HG03095 (cell line): Measurements from ENCODE around the gene CDK17.

Experiments used
- ATAC-seq: cut with Tn5 transposase; IDR thresholded peaks from one replicate; pipeline ENCODE4 v1.9.1; 2021; ENCODE audit warnings: moderate library complexity; ENCODE audit not compliant: unreplicated experiment

CDK17 gene

DNA sequence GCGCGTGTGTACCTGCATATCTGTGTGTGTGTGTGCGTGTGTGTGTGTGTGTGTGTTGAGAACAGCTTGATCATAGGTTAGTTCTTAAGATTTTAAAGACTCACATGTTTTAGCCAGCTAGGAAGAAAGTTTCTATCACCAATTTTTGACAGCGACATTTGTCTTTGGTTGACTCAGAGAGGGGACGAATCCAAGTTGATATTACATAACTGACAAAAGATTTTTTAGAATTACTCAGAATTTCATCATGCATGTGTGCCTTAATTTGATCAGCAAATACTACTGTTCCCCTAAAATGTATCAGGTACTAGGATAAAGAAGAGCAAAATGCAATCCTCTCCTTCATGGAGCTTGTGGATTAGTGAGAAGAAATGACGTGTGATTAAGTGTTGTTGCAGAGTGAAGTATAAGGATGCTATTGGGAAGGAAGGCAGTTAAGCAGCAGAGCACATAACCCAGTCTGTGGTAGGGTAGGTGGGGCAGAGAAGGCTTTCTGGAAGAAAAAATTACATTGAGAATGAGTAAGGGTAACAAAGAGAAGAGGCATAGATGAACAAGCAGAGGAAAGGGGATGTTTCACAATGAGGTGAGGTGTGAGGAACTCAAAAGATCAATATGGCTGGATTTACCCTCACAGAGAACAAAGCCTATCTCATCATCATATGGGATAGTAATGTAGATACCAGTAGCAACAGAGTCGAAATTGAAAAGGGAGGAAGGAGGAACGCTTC is 128.6 kb downstream of the CDK17 start:
- ATAC-seq, result no peak

DNA sequence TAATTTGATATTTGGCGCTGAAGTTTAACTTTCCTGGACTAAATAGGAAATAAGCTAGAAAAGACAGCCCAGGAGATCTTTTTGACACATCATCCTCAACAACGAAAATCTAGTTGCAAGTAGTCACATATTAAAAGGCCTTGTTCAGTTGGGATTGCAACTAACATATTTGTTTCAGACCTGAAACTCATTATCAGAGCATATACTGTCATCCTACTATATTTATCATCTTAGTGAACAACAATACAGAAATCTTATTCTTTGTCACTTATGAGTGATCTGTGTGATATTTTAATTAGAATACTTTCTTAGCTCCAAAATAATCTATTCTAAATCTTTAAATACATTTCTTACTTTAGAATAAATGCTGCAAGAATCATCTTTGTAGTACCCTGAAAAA is 134.0 kb downstream of the CDK17 start:
- ATAC-seq, result no peak

DNA sequence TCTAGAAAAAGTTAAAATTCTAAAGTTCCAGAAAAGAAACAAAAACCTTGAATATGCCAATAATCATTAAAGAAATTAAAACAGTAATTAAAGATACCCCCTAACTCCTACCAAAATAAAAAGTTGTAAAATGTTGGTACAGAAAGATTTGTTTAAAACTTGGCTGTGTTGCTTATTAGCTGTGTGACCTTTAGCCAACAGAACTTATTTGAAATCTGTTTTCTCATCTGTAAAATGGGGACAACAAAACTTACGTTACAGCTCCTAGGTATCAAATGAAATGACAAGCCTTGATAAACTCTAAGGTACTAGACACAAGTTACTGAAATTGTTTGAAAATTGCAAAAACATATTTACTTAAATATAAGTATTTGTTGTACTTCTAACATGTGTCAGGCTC is 134.4 kb downstream of the CDK17 start:
- ATAC-seq, result no peak

DNA sequence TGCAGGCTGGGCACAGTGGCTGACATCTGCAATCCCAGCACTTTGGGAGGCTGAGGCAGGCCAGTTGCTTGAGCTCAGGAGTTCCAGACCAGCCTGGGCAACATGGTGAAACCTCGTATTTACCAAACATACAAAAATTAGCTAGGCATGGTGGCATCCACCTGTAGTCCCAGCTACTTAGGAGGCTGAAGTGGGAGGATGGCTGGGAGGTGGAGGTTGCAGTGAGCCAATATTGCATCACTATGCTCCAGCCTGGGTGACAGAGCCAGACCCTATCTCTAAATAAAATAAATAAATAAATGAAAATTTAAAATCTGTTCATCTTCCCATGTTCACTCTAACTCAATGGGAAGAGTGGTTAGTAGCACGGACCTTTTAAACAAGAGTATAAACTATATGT is 134.8 kb downstream of the CDK17 start:
- no peak for ATAC-seq

DNA sequence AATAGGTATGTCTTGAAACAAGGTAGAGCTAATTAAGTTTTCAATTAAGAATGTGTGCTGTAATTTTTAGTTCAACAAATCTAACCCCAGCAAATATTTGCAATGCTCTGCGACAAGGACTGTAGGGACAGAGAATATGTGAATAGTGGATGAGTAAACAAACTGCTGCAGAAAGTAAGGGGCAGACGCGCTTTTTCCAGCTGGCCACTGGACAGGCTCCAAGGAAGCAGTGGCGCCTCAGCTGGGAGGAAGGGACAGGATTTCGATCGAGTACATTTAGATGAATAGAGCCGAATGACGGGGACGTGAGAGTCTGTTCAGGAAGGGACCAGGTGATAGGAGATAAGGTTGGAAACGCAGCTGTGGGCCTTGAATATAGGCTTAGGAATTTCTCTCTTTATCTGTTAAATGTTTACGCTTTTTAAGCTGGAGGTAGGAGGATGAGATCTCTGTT is 136.8 kb downstream of the CDK17 start:
- ATAC-seq, result no peak

DNA sequence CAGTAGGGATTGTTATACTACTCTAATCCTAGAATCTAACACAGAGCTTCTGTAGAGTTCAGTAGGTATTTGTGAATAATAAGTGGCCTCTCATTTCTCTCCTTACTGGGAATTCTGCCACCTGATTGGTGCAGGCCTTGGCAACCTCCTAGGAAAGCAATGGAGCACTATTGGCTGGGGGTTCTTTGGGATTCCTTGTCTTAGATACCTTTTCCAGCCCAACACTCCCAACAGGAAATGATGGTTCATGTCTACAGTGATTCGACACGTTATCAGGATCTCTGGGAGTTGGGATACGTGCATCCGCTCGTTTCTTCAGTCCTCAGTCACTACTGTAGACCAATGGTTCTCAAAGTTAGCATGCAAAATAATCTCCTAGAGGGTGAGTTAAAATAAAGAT is 138.7 kb downstream of the CDK17 start:
- no peak for ATAC-seq

DNA sequence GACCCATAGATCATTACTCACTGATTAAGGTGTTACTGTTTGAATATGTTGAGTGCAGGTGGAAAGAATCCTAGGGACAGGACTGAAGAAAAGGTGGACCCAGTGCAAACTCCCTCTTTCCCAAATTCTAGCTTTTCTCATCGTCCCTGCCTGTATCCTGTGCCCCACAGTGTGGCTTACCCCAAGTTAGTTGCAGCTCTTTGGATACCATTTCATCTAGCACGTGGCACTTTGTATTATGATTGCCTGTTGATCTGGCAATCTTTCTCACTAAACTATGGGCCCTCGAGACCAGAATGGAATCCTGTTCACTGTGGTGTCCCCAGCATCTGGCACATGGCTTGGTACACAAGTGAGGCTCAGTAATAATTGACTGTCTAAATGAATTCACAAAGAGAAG is 139.6 kb downstream of the CDK17 start:
- ATAC-seq, result no peak

GRCh38 chr12:96260231-96260630 is 140.0 kb downstream of the CDK17 start:
- no peak for ATAC-seq

GRCh38 chr12:96258104-96258961 is 141.9 kb downstream of the CDK17 start:
- no peak for ATAC-seq

DNA sequence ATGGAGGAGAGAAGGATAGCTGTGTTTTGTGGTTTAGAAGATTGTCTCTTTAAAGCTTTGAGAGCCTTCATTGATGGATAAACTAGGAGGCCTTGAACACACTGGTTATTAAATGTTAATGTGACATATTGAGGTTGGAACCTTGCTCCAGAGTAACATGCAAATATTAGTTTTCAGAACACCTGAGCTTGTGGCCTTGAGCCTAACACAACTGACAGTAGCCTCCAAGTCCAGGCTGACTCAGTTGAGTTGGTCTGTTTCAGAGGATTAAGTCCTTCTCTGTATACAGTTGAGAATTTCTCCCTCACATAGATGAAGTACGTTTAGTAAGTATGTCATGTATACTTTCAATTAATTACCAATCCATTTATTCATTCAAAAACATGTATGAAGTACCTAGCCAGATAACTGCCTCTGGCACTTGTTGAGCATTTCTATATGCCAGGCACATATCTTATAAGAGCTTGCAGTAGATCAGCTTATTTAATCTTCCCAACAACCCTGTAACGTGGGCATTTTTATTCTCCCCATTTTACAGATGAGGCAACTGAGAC is 142.6 kb downstream of the CDK17 start:
- no peak for ATAC-seq

DNA sequence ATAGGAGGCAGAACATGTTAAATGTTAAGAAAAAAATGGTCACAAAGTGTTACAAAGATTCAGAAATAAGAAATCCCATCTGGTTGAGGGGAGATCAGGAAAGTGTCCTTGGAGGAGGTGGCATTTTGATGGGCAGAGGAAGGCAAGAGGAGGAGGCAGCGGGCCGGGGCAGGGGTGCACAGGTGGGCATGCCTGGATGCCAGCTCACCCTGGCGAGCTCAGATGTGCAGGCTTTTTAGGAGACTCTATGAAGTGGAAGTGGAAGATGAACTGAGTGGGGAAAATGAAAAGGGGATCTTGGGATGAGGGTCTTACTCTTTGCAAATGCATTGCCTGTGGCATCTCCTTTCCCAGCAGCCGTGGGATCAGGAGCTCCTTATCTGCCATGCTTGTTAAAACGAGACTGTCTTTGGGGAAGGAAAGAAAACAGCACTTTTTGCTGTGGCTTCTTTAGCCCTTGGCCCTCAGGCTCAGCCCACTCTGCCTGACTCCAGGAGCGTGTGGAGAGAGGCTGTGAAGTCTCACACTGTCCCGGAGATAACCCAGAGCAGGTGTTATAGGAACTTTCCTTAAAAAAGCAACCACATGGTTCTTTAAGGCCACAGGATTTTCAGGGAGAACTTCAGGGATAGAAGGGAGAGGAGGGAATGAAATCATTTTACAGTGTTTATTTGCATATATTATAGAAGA is 143.4 kb downstream of the CDK17 start:
- ATAC-seq, result no peak

DNA sequence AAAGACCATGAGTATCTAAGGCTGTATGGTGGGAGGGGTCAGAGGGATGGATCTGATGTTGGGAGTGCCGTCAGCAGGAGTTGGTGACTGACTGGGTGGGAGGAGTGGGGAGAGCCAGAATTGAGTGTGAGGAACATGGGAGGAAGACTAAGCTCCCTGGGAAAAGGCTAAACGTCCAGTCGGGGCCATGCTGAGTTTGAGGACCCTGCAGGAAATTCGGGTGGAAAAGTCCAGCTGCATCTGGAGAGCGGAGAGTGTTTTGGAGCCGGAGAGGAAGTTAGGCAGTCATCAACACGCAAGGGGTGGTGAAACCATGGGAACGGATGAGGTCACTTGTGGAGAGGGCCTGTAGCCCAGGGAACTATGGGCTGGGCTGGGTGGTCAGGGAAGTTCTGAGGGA is 145.2 kb downstream of the CDK17 start:
- no peak for ATAC-seq

GRCh38 chr12:96250119-96250685 is 150.0 kb downstream of the CDK17 start:
- ATAC-seq, result no peak

DNA sequence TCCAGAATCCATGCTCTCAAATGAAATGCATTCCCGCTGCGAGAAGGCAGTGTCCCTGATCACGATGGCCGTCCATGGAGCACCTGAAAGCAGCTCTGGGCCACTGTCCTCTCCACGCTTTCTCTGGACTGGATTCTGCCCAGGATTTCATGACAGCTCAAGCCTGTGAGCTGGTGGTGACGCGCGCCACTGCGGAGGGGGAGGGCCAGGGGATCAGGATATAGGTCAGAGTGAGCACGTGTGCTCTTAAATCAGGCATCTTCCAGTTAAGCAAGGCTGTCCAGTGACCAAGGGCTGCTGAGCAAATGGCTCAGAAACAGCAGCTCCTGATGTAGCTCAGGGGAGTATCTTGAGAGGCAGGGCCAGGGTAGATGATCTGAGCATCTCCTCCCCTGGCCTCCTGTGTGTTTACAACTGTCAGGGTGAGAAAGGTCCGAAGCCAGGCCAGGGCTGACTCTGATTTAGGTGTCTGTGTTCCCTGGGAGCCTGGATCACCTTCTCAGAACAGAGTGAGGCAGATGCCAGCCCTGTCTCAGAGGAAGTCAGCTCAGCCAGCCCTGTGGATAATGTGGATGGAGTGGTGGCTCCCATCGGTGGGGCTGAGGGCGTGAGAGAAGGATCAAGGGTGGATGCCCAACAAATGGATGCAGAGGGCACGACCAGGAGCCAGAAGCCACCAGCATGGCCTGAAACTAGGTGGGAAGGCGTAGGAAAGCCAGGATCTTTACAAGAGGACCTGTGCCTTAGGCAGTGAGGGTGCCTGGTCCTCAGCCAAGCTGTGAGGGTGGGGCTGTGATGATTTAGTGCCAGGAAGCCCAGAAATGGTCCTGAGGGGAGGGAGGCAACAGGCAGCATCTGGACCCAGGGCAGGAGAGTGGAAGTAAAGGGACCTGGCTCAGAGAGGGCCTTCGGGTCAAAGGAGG is 150.8 kb downstream of the CDK17 start:
- no peak for ATAC-seq

- no peak for ATAC-seq
Observed at GRCh38 chr12:96248136-96248931, 151.9 kb downstream of the CDK17 start.

DNA sequence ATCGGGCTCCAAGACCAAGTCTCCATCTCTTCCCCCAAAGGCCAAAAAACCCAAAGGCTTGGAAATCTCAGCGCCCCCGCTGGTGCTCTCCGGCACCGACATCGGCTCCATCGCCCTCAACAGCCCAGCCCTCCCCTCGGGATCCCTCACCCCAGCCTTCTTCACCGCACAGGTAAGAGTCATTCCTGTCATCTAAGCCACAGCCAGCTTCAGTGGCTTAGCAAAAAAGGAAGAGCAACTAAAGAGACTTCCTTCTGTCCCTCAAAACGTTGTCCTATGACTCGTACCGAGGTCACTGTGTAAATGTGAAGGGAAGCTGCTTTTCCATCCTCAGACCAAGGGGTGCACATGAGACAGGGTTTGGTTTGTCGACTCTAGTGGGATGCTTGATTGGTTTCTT is 152.7 kb downstream of the CDK17 start:
- ATAC-seq, result no peak

DNA sequence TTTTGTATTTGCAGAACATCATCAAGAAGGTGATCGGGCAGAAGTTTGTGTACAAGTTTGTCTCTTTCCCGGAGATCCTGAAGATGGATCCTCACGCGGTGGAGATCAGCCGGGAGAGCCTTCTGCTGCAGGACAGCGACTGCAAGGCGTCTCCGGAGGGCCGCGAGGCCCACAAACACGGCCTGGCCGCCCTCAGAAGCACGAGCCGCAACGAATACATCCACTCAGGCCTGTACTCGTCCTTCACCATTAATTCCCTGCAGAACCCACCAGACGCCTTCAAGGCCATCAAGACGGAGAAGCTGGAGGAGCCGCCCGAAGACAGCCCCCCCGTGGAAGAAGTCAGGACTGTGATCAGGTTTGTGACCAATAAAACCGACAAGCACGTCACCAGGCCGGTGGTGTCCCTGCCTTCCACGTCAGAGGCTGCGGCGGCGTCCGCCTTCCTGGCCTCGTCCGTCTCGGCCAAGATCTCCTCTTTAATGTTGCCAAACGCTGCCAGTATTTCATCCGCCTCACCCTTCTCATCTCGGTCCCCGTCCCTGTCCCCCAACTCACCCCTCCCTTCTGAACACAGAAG is 153.2 kb downstream of the CDK17 start:
- no peak for ATAC-seq

DNA sequence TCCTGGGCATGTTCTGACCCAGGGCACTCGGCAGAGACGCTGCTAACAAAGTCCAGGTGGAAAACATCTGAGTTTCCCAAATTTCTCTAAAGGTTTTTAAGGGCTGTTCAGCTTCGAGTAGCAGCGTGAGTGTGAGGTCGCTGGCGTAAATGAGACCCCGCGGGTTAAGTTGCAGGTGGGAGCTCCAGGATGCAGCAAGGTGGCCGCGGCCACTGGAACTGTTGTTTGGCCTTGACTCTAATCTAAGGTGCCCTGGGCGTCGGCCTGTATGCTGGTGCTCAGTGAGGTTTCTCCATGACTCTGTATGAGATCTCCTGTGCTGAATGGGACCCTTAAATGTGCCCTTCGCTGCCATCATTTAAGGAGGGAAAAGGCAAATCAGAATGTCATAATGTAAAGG is 155.4 kb downstream of the CDK17 start:
- no peak for ATAC-seq

DNA sequence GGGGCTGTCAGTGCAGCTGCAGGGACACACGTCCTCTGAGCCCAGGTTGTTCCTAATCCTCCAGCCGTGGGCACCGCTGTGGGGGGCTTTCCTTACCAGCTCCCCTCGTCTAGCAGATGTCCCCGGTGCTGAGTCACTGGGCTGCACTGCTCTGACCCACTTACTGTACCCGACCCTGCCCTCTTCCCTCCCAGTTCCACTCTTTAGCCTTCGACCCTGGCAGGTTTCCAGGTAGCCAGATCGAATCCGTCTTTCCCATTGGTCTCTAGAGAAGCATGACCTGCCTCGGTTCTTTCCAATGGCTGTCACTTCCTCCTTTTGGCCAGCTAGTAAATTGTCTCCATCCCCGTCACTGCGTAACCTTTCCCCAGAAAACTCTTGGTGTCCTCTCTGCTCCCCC is 157.6 kb downstream of the CDK17 start:
- ATAC-seq, result no peak
